ENCODE measurements around the gene MYL6B. TPM values are rescaled to one million over a fixed set of nuclear protein-coding genes. Genes with fewer than 3 reads are reported as not detected.
A peak's percentile ranks its signal among the peaks of the same experiment; 100 is the strongest.

MYL6B gene
- total RNA-seq, 1 donor from 2014 or later = 40.8 TPM

GRCh38 chr12:56117778-56118687 is 34.4 kb upstream of the MYL6B start, which contains the start of gene ZC3H10:
Gene ZC3H10 (plus strand): TSS chr12:56118266. CDS start chr12:56120563, 2,297 bp downstream.
- intact Hi-C loops (cut with DNase I) = loop anchor here (2.0 kb wide), 1 partner anchor 71 kb away; the partner anchor contains the start of gene SMARCC2
- Histone ChIP-seq H3K9me3 (no peaks in the 10 kb centered on the region), H3K4me1 (peaks cover 15% of the 10 kb centered on the region)

GRCh38 chr12:56118688-56119357 is 33.6 kb upstream of the MYL6B start:
- TF ChIP-seq CTCF (IDR thresholded peaks at IDR 0.05) (no peak), POLR2AphosphoS5 (IDR thresholded peaks at IDR 0.05; ENCODE audit: insufficient read depth in 1 of 2, low read depth in 1 of 2) (no peak), POLR2A (IDR thresholded peaks at IDR 0.05) (no peak)
- no peaks in the 10 kb centered on the region for H3K27me3 ChIP-seq
- intact Hi-C loops (cut with DNase I) = loop anchor here (2.0 kb wide), 1 partner anchor 70 kb away; the partner anchor contains the start of gene SMARCC2
- DNase-seq (ENCODE audit: extremely low spot score in 2 of 2) = no peak
- H3K27ac ChIP-seq = peak overlapping the region; percentile 95
- no peaks in the 10 kb centered on the region for H3K9me3 ChIP-seq
- H3K36me3 ChIP-seq = peaks cover 0 to 13% of the 10 kb centered on the region in 2 donors
- H3K4me1 ChIP-seq = peaks cover 15% of the 10 kb centered on the region
- peak overlapping the region; percentile 66 to 71 for H3K4me3 ChIP-seq

More at GRCh38 chr12:56117778-56118687, 34.4 kb upstream of the MYL6B start, which contains the start of gene ZC3H10:
- DNase-seq (ENCODE audit: extremely low spot score in 2 of 2) = peak; percentile 99 to 100
- H3K27me3 ChIP-seq = no peaks in the 10 kb centered on the region
- peak; percentile 99 to 100 for TF ChIP-seq POLR2AphosphoS5 (IDR thresholded peaks at IDR 0.05; ENCODE audit: insufficient read depth in 1 of 2, low read depth in 1 of 2)
- peak; percentile 15 to 36 (median 25) for TF ChIP-seq CTCF (IDR thresholded peaks at IDR 0.05)
- peak in 1 of 2 donors; percentile 95 for TF ChIP-seq POLR2A (IDR thresholded peaks at IDR 0.05)
- H3K4me3 ChIP-seq = peak within 1 kb of the TSS; percentile 66 to 71
- peaks cover 0 to 15% of the 10 kb centered on the region in 2 donors for H3K36me3 ChIP-seq
- H3K27ac ChIP-seq = peak within 1 kb of the TSS; percentile 95

GRCh38 chr12:56119361-56119796 is 33.0 kb upstream of the MYL6B start:
- Histone ChIP-seq H3K4me3 (peak overlapping the region; percentile 66 to 71), H3K4me1 (peaks cover 15% of the 10 kb centered on the region)
- no peak for DNase-seq (ENCODE audit: extremely low spot score in 2 of 2)

More at GRCh38 chr12:56119361-56119796, 33.0 kb upstream of the MYL6B start:
- intact Hi-C loops (cut with DNase I) = loop anchor here (2.0 kb wide), 1 partner anchor 69 kb away; the partner anchor contains the start of gene SMARCC2
- Histone ChIP-seq H3K27ac (peak overlapping the region; percentile 95), H3K36me3 (peaks cover 0 to 13% of the 10 kb centered on the region in 2 donors), H3K9me3 (no peaks in the 10 kb centered on the region), H3K27me3 (no peaks in the 10 kb centered on the region)
- TF ChIP-seq POLR2A (IDR thresholded peaks at IDR 0.05) (no peak), POLR2AphosphoS5 (IDR thresholded peaks at IDR 0.05; ENCODE audit: insufficient read depth in 1 of 2, low read depth in 1 of 2) (peak in 1 of 2 donors; percentile 90), CTCF (IDR thresholded peaks at IDR 0.05) (peak; percentile 70 to 79 (median 78))

All from vagina (tissue), 2 donors.